Anterior cingulate cortex (tissue), 58 donors: ENCODE data around the gene WDR86.

Source experiments
- DNase-seq, 58 donors: peaks; one replicate each; lab custom pipeline; 2025; lab: John Stamatoyannopoulos, UW

The WDR86 gene

DNA sequence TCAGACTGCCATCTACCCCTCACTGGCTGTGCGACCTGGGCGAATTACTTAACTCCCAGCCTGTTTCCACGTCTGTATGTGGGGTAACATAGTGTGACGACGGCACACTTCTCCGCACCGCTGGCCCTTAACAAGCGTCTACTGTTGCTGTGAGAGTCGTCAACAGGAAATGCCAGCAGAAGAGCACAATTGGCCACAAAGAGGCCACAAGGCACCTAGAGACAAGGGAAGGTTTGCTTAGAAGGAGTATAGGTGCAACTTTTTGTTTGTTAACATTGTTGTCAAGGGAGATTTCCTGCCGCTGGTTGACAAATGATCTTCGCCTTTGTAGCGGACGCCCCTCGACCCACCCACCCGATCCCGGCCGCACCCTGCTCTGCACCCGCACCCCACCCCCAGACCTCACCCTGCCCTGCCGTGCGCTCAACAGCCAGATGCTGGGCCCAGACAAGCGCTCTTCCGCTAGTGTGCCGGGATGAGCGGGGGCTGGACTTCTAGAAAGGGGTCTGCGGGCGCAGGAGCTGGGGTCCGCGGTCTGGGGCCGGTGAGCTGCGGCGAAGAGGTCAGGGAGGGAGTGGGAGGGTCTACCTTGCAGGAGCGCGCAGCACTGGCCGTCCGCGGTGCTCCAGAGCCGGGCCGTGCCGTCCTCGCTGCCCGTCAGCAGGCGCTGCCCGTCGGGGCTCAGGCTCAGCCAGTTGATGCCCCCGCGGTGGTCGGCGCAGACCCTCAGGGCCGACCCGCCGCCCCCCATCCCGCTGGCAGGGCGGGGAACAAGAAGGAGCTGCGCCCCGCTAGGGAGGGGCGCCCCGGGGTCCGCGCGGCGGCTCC lies 785 bp downstream of the WDR86 start:
- DNase-seq, result no peak

GRCh38 chr7:151408498-151408838 lies 1.4 kb downstream of the WDR86 start:
- DNase-seq, result no peak

DNA sequence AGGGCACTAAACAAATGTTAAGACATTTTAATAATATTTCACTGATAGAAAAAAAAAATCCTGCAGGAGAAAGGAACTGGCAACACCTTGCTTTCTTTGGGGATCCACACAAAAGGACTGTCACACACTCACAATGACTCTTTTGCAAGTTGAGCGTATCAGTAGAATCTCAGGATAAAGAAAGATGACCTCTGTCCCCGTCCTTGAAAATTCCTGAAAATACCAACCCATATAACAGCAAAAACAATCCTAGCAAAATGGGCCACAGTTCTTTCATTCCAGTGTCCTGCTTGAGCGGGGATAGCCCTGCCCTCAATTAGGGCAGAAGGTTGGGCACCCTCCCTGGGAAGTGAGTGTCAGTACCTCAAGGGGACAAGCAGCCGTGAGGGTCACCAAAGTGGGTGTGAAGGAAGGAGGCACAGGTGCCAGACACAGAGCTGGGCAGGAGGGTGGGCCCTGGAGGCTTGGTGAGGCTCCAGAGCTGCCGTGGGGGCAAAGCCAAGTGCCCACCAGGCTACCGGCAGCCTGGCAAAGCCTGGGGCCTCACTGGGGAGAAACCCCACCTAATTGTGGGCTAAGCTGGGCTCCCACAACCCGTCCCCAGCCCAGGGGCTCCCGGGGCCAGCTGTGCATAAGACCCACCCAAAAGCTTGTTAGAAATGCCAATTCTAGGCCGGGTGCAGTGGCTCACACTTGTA lies 2.8 kb downstream of the WDR86 start:
- no peak for DNase-seq

DNA sequence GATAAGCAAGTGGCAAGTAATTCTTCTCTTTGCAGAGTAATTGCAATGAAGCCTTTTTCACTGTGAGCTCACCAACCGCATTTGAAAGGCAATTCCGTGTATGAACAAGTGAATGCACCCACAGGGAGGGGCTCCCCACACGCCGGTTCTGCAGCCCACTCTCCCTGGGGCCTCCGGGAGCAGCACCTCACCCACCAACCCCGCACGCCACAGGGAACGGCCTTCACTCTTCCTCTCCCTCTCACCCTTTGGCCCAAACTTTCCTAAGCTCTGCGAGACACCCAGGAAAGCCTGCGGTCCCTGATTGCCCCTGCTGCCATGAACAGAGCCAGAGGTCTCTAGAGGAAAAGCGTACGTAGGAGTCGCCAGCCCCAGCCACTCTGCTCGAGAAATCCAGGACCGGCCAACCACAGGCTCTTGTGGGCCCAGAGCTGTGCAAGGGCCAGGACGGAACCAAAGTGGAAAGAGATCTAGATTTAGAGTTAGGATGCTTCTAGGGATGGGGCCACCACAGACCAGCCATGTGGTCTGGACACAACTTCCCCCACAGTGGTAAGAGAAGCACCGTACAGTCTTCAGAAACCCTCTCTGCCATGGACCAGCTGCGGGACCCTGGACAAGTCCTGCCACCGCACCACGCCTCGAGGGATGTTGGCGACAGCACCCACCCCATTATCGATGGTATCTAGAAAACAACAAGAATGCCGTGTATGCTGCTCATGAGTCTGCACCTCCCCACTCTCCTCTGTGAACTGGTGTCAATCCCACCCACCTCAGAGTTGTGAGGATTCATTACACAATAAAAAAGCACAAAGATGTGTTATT lies 3.6 kb downstream of the WDR86 start:
- DNase-seq, result no peak

DNA sequence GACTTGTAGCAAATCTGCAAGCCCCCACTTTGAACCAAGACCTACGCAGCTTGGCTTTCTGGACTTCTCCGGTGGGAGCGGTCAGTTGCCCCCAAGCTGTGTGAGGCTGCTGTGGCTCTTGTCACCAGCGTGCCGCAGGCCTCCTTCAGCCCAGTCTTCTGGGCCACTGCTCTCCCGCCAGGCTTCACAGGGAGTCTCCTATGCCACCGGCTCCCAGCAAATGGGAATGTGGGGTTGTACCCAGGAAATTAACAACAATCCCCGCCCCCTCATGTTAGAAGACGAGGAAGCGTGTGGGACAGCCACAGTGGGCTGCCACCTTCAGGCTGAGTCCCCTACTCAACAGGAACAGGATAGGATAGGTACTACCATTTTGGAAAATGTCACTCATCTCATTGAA lies 4.2 kb downstream of the WDR86 start:
- no peak for DNase-seq

DNA sequence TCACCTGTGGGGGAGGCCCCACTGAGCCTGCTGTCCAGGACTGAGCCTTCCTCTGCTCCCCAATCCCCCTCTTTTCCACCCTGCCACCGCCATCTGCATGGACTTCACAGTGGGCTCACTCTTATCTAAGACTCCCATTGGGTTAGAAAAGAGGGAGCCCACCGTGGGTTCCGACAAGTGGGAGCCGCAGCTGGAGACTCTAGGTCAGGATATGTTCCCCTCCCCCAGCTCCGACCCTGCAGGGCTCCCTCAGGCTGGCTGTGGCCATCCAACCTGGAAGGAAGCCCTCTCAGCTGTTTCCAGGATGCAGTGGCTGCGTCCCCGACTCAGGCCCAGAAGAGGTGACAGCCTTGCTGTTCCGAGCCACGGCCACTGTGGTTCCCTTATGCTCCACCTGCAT lies 4.8 kb downstream of the WDR86 start:
- no peak for DNase-seq

DNA sequence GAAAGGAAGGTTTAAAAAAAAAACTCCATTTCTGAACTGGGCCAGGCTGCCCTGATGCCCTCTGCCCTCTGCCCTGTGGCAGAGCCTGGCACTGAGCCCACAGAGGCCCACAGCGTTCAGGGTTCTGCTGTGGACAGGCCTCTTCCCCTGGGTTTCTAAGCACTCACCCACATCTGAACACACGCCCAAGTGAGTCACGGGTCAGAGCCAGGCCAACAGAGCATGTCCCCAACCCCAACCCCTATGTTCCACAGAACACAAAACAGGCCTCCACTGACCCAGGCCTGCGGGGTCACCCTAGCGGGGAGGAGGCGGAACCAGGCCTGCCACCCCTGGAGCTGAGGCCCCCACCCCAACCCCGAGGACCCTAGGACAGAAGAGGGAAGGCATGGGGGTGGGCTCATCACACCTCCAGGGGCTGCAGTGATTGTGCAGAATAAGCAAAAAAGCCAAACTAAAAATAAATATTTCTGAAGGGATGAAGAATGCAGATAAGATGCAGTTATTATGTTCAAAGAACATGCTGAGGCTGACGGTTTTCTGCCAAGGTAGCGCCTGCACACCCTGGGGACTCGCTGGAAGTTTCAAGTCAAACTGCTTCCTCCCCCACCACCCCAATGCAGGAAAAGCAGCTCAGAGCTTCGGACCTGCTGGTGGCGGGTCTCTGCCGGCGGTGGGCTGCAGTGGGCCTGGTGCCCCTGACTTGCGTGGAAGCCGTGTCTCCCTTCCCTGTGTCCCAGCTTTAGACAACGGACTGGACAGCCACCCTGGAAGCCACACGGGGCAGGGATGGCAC lies 5.4 kb downstream of the WDR86 start:
- no peak for DNase-seq

GRCh38 chr7:151403764-151404163 lies 6.1 kb downstream of the WDR86 start:
- no peak for DNase-seq

GRCh38 chr7:151402029-151402835 lies 7.6 kb downstream of the WDR86 start:
- no peak for DNase-seq

- DNase-seq, result no peak
These were observed 9.1 kb downstream of the WDR86 start for GRCh38 chr7:151400626-151401315.

- no peak for DNase-seq
These were observed 9.9 kb downstream of the WDR86 start for GRCh38 chr7:151399906-151400305.

DNA sequence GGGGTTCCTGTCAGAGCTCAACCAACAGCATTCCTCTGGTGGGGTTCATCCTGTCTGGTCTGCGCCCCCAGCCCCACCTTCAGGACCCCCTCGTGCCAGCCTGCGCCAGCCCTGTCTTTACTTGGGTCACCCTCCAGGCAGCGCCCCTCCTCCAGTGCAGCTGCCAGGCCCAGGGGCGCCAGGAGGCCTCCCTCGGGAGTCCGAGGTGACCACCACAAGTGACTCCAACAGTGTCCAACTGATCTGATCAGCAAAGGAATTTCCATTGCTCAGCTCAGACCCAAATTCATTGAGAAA lies 10.6 kb downstream of the WDR86 start:
- no peak for DNase-seq

GRCh38 chr7:151398446-151399304 lies 11.2 kb downstream of the WDR86 start:
- DNase-seq, result no peak

DNA sequence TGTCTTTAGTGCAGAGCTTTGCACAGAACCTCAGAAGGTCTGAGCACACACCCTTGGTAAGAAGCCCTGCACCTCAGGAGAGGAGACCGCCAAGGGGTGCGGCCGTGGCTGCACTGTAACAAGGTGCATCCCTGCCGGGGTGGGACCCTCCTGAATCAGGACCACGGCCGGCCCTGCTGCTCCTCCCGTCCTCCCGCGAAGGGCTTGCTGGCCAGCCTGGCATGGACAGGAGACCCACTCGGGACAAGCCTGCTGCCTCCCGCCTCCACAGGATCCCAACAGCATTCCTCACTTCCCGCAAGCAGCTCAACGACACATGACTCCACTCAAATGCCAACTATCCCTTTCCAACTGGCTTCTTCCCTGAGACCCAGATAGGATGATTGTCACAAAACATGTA lies 12.8 kb downstream of the WDR86 start:
- DNase-seq, result no peak

- no peak for DNase-seq
These were observed 13.4 kb downstream of the WDR86 start for GRCh38 chr7:151396328-151396970.

DNA sequence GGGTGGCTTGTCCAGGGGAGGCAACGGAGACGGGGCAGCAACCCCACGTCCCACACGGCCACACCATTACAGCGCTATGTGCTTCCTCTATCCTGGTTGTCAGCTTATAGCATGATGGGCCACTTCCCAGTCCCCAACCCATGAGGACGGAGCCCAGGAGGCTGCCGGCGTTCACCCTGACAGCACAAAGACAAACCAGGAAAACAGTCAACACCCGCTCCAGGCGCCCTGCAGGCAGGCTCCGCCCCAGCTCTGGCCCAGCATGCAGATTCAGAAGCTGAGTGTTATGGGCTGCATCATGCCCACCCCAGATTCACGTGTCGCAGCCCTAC lies 14.8 kb downstream of the WDR86 start:
- no peak for DNase-seq

DNA sequence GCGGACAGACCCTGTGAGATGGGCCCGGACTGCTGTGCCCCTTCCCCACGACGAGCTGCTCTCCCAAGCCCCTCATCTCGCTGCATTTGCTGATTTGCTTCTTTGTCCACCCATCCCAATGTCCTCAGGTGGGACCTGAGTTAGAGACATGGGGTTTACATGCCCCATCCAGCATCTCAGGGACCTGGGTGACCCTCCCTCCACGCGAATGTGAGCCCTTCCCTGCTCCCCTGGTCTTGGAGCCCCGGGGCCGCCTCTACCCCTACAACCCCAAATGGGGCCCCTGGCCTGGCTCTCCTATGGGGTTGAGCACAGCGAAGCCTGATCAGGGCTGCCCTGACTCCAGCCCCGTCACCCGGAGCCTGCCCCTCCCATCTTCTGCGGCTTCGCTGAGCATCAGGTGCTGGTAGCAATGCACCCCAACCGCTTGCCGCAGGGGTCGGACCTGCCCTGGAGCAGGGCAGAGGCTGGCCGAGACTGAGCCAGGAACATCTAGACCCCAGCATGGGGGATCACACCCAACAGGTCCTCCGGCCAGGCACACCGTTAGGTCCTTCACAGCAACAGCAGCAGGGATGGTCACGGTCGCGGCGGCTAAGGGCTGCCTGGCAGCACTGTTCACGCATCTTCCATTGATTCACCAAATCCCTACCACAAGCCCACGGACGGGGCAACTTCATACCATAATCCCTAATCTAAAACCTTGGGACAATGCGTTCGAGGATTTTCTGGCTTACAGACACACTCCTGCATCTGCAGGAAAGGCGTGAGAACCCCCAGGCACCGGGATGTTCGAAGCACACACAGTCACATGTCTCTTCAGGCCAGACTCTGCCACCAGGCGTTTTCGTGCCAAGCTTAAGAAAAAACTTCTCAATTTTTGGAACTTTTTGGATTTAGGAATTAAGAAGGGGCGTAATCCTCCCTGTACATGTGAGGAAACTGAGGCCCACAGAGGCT lies 15.5 kb downstream of the WDR86 start:
- no peak for DNase-seq
